Right kidney (tissue), 1 donor: Measurements from ENCODE around the gene NEK9.

Experiments used
- DNase-seq: peaks from one replicate; pipeline ENCODE4 v3.0.0-alpha.2; 2016

NEK9 gene

GRCh38 chr14:75067212-75067611 is 59.6 kb downstream of the NEK9 start:
- DNase-seq = no peak

GRCh38 chr14:75066691-75067090 is 60.2 kb downstream of the NEK9 start:
- DNase-seq = no peak

- no peak for DNase-seq
These were observed 62.7 kb downstream of the NEK9 start for GRCh38 chr14:75064205-75064567.

DNA sequence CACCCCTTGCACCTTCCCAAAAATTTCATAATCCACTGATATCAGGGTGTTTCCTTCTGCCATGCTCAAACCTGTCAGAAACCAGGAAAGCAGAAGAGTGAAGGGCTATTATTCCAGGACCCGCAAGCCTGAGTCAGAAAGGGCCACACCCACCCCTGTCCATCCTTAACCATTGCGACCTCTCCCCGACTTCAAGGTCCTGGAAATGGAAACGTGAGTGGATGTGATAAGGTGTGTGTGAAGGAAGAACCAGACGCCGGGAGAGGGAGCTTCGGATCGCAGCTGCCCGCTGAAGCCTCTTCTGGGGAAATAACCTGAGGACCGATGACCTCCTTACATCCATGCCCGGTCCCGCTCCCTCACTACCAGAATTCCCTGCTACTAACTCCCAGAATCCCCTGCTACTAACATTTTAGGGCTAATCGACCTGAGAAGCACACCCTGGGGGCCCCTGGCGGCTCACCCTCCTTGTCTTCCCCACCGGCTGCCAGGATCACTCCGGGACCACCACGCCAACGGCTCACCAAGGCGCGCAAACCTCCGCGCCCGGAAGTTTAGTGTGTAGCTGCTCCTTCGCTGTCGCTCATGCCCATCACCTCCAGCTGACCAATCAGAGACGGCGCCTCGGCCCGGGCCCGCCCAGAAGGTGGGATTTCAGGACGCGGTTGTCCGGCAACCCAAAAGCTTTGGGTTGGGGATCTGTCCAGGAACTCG is 63.2 kb downstream of the NEK9 start, which contains the start of gene ACYP1:
Gene ACYP1, minus strand, starts transcription at position 534 of the 714 bp plus-strand sequence. Its CDS starts 471 bp downstream, at position 63.
- peak; percentile 87 for DNase-seq

DNA sequence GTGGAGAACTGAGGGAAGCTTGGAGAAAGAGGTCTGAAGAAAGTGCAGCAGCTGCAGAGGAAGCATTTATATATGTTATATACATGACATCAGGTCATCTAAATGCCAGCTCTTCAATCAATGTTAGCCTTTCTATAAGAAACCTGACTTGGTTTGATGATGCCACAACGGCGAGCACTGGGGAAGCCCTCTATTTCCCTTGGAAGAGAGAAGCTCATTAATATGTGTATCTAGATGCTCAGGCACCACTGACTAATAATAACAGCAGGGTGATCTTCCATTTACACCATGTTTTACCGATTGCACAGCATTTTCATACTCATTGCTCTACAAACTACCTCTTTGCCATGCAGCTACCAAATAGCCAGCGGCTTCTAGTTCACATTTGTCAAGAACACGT is 63.8 kb downstream of the NEK9 start:
- DNase-seq = no peak

GRCh38 chr14:75060420-75060819 is 66.4 kb downstream of the NEK9 start:
- DNase-seq = no peak

GRCh38 chr14:75059642-75060041 is 67.2 kb downstream of the NEK9 start:
- no peak for DNase-seq

DNA sequence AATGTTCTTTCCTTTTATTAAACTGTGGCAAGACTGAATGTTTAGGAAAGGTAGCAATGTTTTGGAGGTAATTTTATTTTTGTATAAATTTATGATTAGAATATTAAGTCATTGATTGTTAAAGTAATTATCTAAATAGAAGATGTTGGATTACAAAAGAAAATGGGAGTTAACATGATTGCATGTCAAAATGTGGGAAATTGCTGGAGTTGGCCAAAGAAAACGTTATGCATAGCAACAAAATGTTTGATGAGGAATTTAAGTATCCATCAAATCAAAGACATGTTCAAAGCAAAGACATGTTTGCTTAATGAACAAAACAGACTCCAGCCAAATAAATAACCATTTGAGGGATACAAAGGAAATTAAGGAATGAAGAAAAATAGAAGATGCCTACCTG is 72.4 kb downstream of the NEK9 start:
- DNase-seq = no peak

- no peak for DNase-seq
These were observed 73.2 kb downstream of the NEK9 start for GRCh38 chr14:75053396-75054291.

- DNase-seq = no peak
These were observed 75.3 kb downstream of the NEK9 start for GRCh38 chr14:75051556-75051899.

GRCh38 chr14:75050852-75051555 is 75.8 kb downstream of the NEK9 start, which contains the start of gene MLH3:
TSS of gene MLH3 (minus strand) at chr14:75051467. CDS start at chr14:75049655, 1,812 bp downstream.
- DNase-seq = peak; percentile 98

GRCh38 chr14:75049731-75050201 is 77.1 kb downstream of the NEK9 start:
- no peak for DNase-seq

DNA sequence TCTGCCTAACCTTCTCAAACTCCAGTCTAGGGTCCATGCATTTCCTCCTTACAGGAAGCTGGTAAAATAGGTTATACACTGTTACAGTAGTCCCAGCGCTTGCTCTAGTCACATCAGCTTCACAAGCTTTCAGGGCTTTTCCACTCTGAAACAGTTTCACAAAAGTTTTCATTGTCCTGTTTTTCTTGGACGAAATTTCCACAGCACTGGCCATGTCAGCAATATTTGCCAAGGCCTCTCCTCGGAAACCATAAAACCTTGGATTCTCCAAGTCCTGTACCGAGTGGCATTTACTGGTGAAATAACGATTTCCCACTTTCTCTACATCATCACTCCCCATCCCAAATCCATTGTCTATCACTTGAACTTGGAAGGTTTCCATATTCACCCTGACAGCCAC is 77.7 kb downstream of the NEK9 start:
- DNase-seq = no peak

GRCh38 chr14:75048101-75048500 is 78.7 kb downstream of the NEK9 start:
- DNase-seq = no peak

GRCh38 chr14:75047506-75047905 is 79.3 kb downstream of the NEK9 start:
- no peak for DNase-seq

DNA sequence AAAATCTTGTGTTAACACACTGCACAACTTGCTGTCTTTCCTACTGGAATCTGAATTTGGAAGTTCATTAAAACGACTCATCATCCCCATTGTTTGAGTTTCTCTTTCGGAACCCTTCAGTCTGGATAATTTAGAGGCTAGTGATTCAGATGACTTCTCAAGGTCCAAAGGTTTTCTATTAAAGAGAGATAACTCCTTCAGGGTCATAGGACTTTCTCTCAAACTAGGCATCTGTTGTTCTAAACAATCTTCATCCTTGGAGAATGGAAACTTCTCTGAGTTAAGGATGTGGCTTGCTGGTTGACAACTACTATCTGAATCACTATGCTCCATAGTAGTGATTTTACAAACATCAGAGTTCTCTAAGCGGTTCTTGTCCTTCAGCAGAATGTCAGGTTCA is 79.9 kb downstream of the NEK9 start:
- DNase-seq = no peak

- no peak for DNase-seq
These were observed 80.6 kb downstream of the NEK9 start for GRCh38 chr14:75046275-75046674.

- no peak for DNase-seq
These were observed 82.1 kb downstream of the NEK9 start for GRCh38 chr14:75044752-75045151.

GRCh38 chr14:75044322-75044721 is 82.5 kb downstream of the NEK9 start:
- no peak for DNase-seq

DNA sequence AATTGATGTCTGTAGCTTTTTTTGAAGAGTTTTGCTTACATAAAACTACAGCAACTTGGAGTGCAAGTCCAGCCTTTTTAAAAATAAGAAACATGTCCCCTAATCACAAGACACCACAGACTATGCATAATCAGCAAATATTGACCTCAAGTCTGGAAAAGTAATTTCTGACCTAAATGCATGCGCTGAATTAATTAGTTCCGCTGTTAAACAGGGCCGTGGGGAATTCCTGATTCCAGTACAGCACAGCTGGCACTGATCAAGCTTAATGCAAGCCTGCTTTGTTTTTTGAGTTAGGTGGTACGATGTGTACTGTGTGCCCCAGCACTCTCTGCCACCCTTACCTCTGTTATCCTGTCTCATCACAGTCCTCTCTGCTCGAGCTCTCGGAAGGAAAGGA is 84.8 kb downstream of the NEK9 start:
- DNase-seq = peak; percentile 6

DNA sequence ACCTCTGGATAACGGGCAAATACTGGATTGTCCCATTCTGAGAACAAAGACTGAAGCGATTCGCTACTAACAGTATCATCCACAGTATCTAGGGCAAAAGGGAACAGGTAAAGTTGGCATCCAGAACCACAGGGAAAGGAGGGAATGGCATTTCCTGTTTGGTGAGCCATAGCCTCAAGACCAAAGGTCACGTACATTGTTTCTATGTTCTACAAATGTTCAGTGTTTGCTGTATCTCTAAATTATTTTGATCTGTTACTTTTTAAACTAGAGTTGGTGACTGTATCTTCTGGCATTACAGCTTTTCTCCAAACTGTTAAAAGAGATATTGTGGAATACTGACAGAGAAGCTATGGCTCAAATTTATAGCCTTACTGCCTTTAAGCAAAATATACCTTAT is 85.2 kb downstream of the NEK9 start:
- DNase-seq = no peak

DNA sequence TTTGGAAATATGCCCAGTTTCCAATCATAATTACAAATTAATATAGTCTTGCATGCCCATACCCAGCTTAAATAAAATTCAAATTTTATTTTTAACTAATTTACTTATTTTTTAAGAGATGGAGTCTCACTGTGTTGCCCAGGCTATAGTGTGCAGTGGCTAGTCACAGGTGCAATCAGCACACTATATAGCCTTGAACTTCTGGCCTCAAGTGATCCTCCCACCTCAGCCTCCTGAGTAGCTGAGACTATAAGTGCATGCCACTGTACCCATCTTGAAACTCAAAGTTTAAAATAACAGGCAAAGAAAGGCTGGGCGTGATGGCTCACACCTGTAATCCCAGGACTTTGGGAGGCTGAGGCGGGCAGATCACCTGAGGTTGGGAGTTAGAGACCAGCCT is 85.9 kb downstream of the NEK9 start:
- DNase-seq = no peak

GRCh38 chr14:75040507-75040906 is 86.3 kb downstream of the NEK9 start:
- no peak for DNase-seq
